Left renal cortex interstitium (tissue), 4 donors: ENCODE data around the gene CDC42SE2. TPM values are rescaled to one million over a fixed set of nuclear protein-coding genes. Genes with fewer than 3 reads are reported as not detected.
"Not testable (repeated sequence)": the region's sequence is repeated elsewhere in the genome, so short reads cannot be mapped to it uniquely, and the experiment has no call there.

Source experiments
- DNase-seq, 4 donors: peaks; one replicate each; pipeline ENCODE4 v3.0.0-alpha.2; 2013; ENCODE audit warnings: low read depth in 4 of 4, low spot score in 2 of 4, missing footprints in 1 of 4
- polyA plus RNA-seq, 4 donors: library from polyadenylated mRNA; unstranded; fragments of 120-200 nt; gene quantifications; one replicate each; pipeline ENCODE4 v1.2.1, GENCODE V29; 2013; ENCODE audit not compliant: insufficient read length in 4 of 4

Gene CDC42SE2
- polyA plus RNA-seq, 4 donors = 45.8 to 60.5 (median 50.8) TPM

- no peak for DNase-seq
Measured at GRCh38 chr5:131246504-131246903, 17.3 kb upstream of the CDC42SE2 start.

GRCh38 chr5:131250751-131251475 lies 12.9 kb upstream of the CDC42SE2 start:
- no peak for DNase-seq

- no peak for DNase-seq
Measured at GRCh38 chr5:131252824-131253171, 11.1 kb upstream of the CDC42SE2 start.

GRCh38 chr5:131254025-131254424 lies 9.8 kb upstream of the CDC42SE2 start:
- DNase-seq = not testable (repeated sequence)

- DNase-seq = no peak
Measured at GRCh38 chr5:131254741-131255140, 9.1 kb upstream of the CDC42SE2 start.

GRCh38 chr5:131256507-131256823 lies 7.4 kb upstream of the CDC42SE2 start:
- DNase-seq = no peak

- DNase-seq = no peak
Measured at GRCh38 chr5:131258733-131259132, 5.1 kb upstream of the CDC42SE2 start.

GRCh38 chr5:131259326-131259725 lies 4.5 kb upstream of the CDC42SE2 start:
- DNase-seq = no peak

GRCh38 chr5:131260895-131261294 lies 3.0 kb upstream of the CDC42SE2 start:
- DNase-seq = no peak

GRCh38 chr5:131261483-131261882 lies 2.4 kb upstream of the CDC42SE2 start:
- no peak for DNase-seq

- peak in 2 of 4 donors; percentile 32 to 53 for DNase-seq
Measured at GRCh38 chr5:131262953-131263541, 806 bp upstream of the CDC42SE2 start.

- DNase-seq = peak in 3 of 4 donors; percentile 23 to 32 (median 24)
Measured at GRCh38 chr5:131264451-131265099, 722 bp downstream of the CDC42SE2 start.

- peak in 1 of 4 donors; percentile 31 for DNase-seq
Measured at GRCh38 chr5:131265311-131265803, 1.5 kb downstream of the CDC42SE2 start.

- no peak for DNase-seq
Measured at GRCh38 chr5:131266370-131267060, 2.7 kb downstream of the CDC42SE2 start.

GRCh38 chr5:131268758-131269370 lies 5.0 kb downstream of the CDC42SE2 start:
- no peak for DNase-seq

GRCh38 chr5:131270809-131271208 lies 7.0 kb downstream of the CDC42SE2 start:
- no peak for DNase-seq

- DNase-seq = not testable (repeated sequence)
Measured at GRCh38 chr5:131271888-131272287, 8.0 kb downstream of the CDC42SE2 start.

GRCh38 chr5:131272307-131272706 lies 8.5 kb downstream of the CDC42SE2 start:
- no peak for DNase-seq

- no peak for DNase-seq
Measured at GRCh38 chr5:131272724-131273123, 8.9 kb downstream of the CDC42SE2 start.

GRCh38 chr5:131274326-131275063 lies 10.6 kb downstream of the CDC42SE2 start:
- DNase-seq = no peak
